CD4-positive, alpha-beta T cell treated with Interleukin-6 at 100 ng/mL for 8 hours (primary cell): ENCODE measurements around the gene NEMF.
"Not testable (repeated sequence)": the region's sequence is repeated elsewhere in the genome, so short reads cannot be mapped to it uniquely, and the experiment has no call there.

Source experiments
- DNase-seq: peaks from one replicate; pipeline ENCODE4 v3.0.0-alpha.2; 2020; ENCODE audit warnings: mixed read lengths, low spot score

NEMF gene

GRCh38 chr14:49852301-49853157 lies at the start of gene NEMF:
TSS of gene NEMF (minus strand) at chr14:49852788. CDS start at chr14:49852753, 35 bp downstream.
- peak; percentile 81 for DNase-seq

- DNase-seq: no peak
Observed at GRCh38 chr14:49900973-49901372, 48.4 kb upstream of the NEMF start.

GRCh38 chr14:49898485-49898884 lies 45.9 kb upstream of the NEMF start:
- DNase-seq: no peak

- DNase-seq: no peak
Observed at GRCh38 chr14:49897965-49898364, 45.4 kb upstream of the NEMF start.

GRCh38 chr14:49897414-49897813 lies 44.8 kb upstream of the NEMF start:
- no peak for DNase-seq

- DNase-seq: no peak
Observed at GRCh38 chr14:49896966-49897365, 44.4 kb upstream of the NEMF start.

- not testable (repeated sequence) for DNase-seq
Observed at GRCh38 chr14:49896272-49896671, 43.7 kb upstream of the NEMF start.

GRCh38 chr14:49895480-49895879 lies 42.9 kb upstream of the NEMF start:
- no peak for DNase-seq

- DNase-seq: not testable (repeated sequence)
Observed at GRCh38 chr14:49894214-49895107, 41.9 kb upstream of the NEMF start.

GRCh38 chr14:49893309-49894213 lies 41.0 kb upstream of the NEMF start:
- DNase-seq: peak; percentile 59

- DNase-seq: peak; percentile 96
Observed at GRCh38 chr14:49892636-49893308, 40.2 kb upstream of the NEMF start, which contains the start of gene ARF6. TSS of gene ARF6 (plus strand) at chr14:49893082. CDS start at chr14:49893737, 655 bp downstream.

- peak; percentile 52 for DNase-seq
Observed at GRCh38 chr14:49892301-49892635, 39.7 kb upstream of the NEMF start.

GRCh38 chr14:49888293-49888692 lies 35.7 kb upstream of the NEMF start:
- no peak for DNase-seq

GRCh38 chr14:49886523-49886922 lies 33.9 kb upstream of the NEMF start:
- no peak for DNase-seq

GRCh38 chr14:49882826-49883694 lies 30.5 kb upstream of the NEMF start:
- no peak for DNase-seq

- no peak for DNase-seq
Observed at GRCh38 chr14:49881350-49882001, 28.9 kb upstream of the NEMF start.

- DNase-seq: no peak
Observed at GRCh38 chr14:49880267-49881064, 27.9 kb upstream of the NEMF start.

- DNase-seq: peak; percentile 67
Observed at GRCh38 chr14:49879646-49880204, 27.1 kb upstream of the NEMF start.
